Rectal smooth muscle tissue (tissue), 1 donor: Measurements from ENCODE around the gene MED9.

Experiments
- H3K27ac ChIP-seq: one replicate; pipeline ENCODE4 v1.7.0; 2013; ENCODE audit warnings: low read depth, low read length, inconsistent platforms
- H3K27me3 ChIP-seq: one replicate; pipeline ENCODE4 v1.7.0; 2013; ENCODE audit warnings: low read length; ENCODE audit not compliant: control insufficient read depth, insufficient read depth
- H3K36me3 ChIP-seq: one replicate; pipeline ENCODE4 v1.7.0; 2013; ENCODE audit warnings: low read length; ENCODE audit not compliant: control insufficient read depth, insufficient read depth
- H3K4me1 ChIP-seq: one replicate; pipeline ENCODE4 v1.7.0; 2013; ENCODE audit warnings: low read length; ENCODE audit not compliant: control insufficient read depth, insufficient read depth
- H3K4me3 ChIP-seq: one replicate; pipeline ENCODE4 v1.7.0; 2013; ENCODE audit warnings: low read length
- H3K9ac ChIP-seq: one replicate; pipeline ENCODE4 v1.7.0; 2013; ENCODE audit warnings: low read length

Gene MED9

DNA sequence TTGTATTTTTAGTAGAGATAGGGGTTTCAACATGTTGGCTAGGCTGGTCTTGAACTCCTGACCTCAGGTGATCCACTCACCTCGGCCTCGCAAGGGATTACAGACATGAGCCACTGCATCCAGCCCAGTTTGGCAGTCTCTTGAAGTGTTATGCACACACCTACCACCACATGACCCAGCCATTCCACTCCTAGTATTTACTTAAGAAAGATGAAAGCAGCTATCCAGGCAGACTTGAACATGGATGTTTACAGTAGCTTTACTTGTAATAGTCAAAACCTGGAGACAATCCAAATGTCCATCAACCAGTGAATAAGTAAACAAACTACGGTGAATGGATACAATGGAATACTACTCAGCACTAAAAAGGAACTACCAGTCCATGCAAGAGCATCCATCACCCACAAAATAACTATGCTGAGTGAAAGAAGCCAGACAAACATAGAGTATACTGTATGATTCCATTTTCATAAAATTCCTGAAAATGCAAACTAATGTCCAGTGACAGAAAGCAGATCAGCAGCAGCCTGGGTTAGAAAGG lies 57.2 kb downstream of the MED9 start:
- no peaks in the 10 kb centered on the region for H3K36me3 ChIP-seq
- no peak overlapping the region for H3K9ac ChIP-seq
- peaks cover 8% of the 10 kb centered on the region for H3K4me1 ChIP-seq
- H3K27ac ChIP-seq = no peak overlapping the region
- H3K27me3 ChIP-seq = no peaks in the 10 kb centered on the region
- no peak overlapping the region for H3K4me3 ChIP-seq

DNA sequence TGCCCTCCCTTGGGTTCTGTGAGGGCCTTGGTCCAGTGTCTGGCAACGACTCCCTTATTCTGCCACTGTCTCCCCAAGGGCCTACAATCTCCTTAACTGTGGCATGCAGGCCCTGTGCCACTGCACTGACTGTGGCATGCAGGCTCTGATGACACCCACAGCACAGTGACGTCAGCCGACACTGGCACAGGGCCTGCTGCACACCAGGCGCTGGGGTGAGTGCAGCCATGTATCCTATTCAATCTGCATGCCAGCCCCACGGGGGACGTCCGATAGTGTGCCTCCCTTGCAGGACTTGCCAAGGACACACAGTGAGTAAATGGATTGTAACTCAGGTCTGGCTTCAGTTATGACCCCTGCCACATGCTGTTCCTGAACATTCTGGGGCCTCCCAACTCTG lies 59.2 kb downstream of the MED9 start:
- H3K36me3 ChIP-seq = no peaks in the 10 kb centered on the region
- H3K9ac ChIP-seq = no peak overlapping the region
- H3K27me3 ChIP-seq = no peaks in the 10 kb centered on the region
- peaks cover 8% of the 10 kb centered on the region for H3K4me1 ChIP-seq
- no peak overlapping the region for H3K4me3 ChIP-seq
- H3K27ac ChIP-seq = peak overlapping the region; percentile 63

DNA sequence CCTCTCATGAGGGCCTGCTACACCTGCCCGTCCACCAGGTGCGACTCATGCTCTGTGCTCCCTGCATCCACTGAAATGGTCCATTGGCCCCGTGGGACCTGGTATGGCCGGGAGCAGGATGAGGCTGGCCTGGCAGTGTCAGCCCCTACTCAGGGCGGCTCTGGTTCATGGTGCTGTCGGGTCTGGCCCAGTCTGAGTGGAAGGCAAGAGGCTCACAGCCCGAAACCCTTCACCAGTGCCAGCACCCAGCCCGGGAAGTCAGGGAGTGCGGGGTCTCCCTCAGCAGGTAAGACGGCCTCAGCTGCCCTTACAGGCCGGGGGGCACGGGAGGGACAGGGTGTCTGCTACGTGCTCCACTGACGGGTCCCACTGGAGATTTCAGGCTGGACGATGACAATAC lies 59.9 kb downstream of the MED9 start:
- Histone ChIP-seq H3K4me1 (peaks cover 8% of the 10 kb centered on the region), H3K4me3 (no peak overlapping the region), H3K27ac (no peak overlapping the region), H3K9ac (no peak overlapping the region), H3K27me3 (no peaks in the 10 kb centered on the region), H3K36me3 (no peaks in the 10 kb centered on the region)

DNA sequence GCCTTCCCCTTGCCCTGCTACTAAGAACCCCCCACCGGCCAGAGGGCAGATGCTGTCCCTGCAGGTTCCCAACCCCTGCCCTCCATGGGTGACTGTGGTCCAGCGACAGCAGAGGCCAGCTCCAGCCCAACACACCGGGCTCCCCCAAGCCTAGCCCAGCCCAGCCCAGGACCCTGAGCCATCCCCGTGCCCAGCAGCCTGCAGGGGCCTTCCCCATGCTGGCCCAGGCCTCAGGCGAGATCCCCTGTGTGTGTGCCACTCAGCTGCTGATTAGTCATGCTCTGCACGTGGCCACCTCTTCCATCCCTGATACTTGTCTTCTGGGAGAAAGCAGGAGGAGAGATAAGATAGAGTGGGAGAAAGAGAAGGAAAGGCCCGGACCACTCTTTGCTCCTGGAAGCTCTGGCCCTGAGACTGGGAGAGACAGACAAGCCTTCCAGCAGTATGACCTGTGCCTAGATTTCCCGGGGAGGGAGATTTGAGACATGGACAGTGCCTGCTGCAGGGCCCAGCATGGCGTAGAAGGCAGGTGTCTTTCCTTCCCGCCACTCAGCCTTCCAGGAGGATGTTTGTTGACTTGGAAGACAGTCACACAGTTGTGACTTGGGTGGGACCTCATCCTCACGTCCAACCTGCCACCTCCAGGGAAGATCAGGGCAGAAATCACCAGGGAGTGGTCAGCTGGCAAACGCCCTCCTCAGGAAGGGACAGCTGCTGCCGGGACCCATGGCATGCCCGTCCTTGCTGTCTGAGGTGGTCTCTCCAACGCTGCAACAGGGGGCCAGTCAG lies 60.7 kb downstream of the MED9 start:
- H3K4me1 ChIP-seq = peaks cover 8% of the 10 kb centered on the region
- no peak overlapping the region for H3K9ac ChIP-seq
- H3K36me3 ChIP-seq = no peaks in the 10 kb centered on the region
- no peaks in the 10 kb centered on the region for H3K27me3 ChIP-seq
- H3K4me3 ChIP-seq = no peak overlapping the region
- no peak overlapping the region for H3K27ac ChIP-seq

DNA sequence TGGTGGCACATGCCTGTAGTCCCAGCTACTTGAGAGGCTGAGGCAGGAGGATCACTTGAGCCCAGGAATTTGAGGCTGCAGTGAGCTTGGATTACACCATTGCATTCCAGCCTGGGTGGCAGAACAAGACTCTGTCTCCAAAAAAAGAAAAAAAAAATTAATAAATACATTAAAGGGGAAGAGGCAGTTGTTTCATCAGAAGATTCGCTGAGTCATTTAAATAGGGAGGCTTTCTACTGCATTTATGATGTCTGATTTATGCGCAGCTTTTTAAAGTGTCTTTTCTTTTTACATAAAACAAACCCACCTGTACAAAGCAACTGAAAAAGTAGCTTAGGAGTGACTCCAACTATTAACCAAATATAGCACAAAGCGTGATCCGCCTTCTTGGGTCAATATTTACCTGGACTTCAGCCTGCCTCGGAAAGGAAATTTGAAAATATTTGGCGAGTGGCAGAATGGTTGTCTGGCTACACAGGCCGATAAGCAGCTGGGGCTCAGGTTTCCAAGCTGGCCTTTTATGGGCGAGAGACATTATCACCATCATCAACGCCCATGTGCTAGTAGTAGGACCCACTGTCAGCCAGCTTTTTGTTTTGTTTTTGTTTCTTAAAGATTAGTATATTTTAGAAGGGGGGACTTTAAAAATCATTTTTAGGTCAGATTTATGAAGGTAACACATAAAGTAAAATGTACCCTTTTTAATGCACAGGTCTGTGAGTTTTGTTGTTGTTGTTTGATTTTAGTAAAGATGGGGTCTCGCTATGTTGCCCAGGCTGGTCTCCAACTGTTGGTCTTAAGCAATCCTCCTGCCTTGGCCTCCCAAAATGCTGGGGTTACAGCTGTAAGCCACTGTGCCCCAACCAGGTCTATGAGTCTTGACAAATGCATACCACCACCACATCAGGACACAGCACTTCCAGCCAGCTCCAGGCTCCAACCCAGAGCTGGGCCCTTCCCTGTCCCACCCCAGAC lies 61.9 kb downstream of the MED9 start:
- Histone ChIP-seq H3K27ac (peak overlapping the region; percentile 34), H3K27me3 (no peaks in the 10 kb centered on the region), H3K36me3 (no peaks in the 10 kb centered on the region), H3K4me3 (no peak overlapping the region), H3K4me1 (peaks cover 8% of the 10 kb centered on the region), H3K9ac (no peak overlapping the region)

DNA sequence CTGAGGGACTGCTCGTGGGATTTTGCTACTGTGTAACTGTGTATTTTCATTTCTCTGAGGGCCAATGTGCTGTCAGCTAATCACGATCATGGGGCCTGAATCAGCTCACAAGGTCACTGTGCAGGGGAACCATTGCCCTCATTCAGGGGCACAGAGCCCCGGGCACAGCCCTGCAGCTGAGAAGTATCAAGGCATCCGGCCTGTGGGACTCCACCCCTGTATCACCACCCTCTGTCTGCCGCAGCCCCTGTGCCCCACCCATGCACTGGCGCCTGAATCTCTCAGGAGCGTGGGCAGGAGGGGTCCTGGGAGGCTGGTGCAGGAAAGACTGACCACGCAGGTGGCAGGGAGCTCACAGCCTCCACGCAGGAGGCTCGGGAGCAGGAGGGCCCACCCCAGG lies 62.8 kb downstream of the MED9 start:
- H3K27ac ChIP-seq = peak overlapping the region; percentile 34
- no peak overlapping the region for H3K4me3 ChIP-seq
- no peak overlapping the region for H3K9ac ChIP-seq
- H3K4me1 ChIP-seq = peaks cover 8% of the 10 kb centered on the region
- H3K36me3 ChIP-seq = no peaks in the 10 kb centered on the region
- no peaks in the 10 kb centered on the region for H3K27me3 ChIP-seq

DNA sequence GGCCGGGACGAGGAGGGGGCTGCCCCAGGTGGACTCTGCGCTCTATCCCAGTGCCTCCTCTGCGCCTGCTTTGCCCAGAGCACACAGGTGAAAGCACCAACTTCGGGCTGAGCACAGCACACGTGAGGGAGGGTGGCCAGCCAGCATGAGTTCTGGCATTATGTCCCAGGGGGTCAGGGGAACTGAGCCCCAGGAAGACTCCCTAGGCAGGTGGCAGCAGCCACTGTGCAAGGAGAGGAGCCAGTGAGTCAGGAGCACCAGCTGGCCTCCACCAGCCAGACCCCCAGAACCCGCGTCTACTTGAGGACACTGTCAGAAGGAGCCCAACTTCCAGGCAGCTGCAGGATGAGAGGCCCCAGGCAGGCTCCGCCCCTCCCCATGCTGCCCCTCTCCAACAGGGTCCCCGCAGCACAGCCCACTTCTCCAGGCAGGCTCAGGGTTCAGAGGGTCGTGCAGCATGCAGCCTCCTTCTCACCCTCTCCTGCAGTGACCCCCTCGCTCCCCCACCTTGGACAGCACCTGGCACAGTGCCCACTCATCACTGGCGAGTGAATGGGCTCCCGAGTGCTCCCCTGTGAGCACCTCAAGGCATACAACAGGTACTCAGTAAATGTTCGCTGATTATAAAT lies 63.6 kb downstream of the MED9 start:
- no peak overlapping the region for H3K4me3 ChIP-seq
- no peaks in the 10 kb centered on the region for H3K36me3 ChIP-seq
- no peak overlapping the region for H3K27ac ChIP-seq
- no peak overlapping the region for H3K9ac ChIP-seq
- H3K4me1 ChIP-seq = peaks cover 8% of the 10 kb centered on the region
- H3K27me3 ChIP-seq = no peaks in the 10 kb centered on the region

DNA sequence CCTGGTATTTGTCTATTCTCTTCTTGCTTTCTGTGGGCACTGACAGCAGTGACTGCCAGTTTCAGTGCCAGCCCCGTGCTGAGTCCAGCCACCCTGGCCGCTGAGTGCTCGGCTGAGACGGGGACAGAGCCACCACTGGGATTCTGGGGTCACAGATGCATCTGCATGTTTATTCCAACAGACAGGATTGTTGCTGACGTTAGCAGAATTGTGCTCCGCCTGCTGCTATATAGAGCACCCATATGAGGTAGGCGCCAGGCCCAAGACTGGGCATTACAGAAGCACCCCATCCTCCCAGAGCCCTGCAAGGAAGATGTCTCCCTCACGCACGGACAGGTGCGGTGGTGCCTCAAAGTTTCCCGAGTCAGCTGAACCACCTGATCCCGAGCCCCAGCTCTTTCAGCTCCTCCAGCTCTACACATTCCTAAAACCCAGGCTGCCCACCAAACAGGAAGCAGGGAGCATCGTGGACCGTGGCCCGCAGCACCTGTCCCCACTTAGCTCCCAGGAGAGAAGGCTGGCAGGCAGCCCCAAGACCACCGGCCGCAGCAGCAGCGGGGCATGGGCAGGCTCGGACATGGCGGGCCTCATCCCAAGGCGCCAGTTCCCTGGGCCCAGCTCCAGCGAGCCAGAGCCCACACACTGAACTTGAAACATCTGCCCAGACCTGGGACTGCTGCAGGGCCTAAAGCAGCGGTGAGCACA lies 64.3 kb downstream of the MED9 start:
- H3K27ac ChIP-seq = no peak overlapping the region
- no peak overlapping the region for H3K4me3 ChIP-seq
- H3K27me3 ChIP-seq = no peaks in the 10 kb centered on the region
- H3K9ac ChIP-seq = no peak overlapping the region
- H3K36me3 ChIP-seq = no peaks in the 10 kb centered on the region
- peaks cover 5% of the 10 kb centered on the region for H3K4me1 ChIP-seq

DNA sequence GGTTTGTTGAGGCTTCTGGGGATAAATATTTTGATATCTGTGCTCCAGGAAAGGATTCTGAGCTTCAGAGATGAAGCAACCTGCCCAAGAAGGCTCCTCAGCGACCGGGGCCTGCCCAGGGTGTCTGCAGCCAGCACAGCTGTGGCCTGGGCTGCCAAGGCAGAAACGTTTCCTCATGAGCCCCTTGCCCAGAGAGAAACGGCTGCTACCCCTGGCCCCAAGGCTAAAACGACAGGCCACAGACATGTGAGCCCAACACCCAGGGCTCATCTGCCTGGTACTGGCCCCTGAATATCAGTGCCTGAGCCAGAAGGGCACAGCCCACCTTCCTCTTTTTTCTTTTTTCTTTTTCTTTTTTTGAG lies 64.8 kb downstream of the MED9 start:
- no peak overlapping the region for H3K4me3 ChIP-seq
- H3K27me3 ChIP-seq = no peaks in the 10 kb centered on the region
- H3K27ac ChIP-seq = no peak overlapping the region
- H3K4me1 ChIP-seq = no peaks in the 10 kb centered on the region
- H3K9ac ChIP-seq = no peak overlapping the region
- H3K36me3 ChIP-seq = no peaks in the 10 kb centered on the region
